SK-N-DZ (cell line): ENCODE results near the gene APBA2.
"Not testable (repeated sequence)": the region's sequence is repeated elsewhere in the genome, so short reads cannot be mapped to it uniquely, and the experiment has no call there.

Experiments used
- DNase-seq: peaks from one replicate; pipeline ENCODE4 v3.0.0-alpha.2; 2015; ENCODE audit warnings: low spot score

The APBA2 gene

DNA sequence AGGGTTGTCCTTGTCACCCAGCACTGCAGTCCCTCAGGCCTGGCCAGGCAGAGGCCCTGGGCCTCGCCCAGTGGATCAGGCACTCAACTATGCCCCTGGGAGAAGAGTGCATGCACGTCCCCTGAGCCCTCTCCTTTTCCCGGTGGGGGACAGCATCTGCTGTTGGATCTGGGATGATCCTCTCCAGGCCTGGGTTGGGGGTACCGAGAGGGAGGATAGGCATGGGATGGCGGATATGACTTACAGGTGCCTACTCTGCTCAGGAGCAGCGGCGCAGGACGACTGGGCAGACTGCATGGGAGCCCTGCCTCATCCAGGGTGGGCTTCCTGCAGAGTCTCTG is 9.0 kb upstream of the APBA2 start:
- DNase-seq: no peak

DNA sequence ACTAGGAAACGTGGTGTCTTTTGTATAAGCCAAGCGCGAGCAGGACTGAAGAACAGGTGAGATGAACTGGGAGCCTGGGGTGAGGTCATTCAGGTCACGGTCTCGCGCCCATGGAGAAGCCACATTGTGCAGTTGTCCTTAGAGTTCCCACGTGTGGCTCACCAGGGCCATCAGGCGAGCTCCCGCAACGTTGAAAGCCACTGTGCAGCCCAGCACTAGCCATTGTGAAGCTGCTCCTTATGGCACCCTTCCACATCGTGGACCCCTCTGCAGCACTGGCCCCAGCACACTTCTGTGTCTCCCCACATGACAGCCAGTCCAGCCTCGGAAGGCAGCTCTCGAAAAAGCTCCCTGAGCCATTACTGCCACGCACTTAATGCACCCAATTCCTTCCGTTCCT is 7.6 kb upstream of the APBA2 start:
- no peak for DNase-seq

DNA sequence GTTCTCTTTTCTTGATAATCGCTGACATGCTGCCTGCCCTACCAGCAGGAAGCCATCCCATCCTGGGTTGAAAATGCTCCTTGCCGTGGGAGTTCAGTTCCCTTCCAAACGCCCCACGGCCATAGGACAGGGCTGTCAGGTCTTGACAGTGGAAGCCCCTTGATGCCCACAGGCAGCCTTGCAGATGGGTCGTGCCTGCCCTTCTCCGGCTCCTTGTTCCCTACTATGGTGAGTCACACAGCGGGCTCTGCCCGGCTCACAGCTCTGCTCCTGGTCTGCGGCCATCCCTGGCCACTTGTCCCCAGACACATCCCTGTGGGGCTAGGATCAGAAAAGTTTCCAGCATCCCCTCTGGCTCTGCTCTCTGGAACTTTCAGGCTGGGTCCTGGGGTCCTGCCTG is 6.2 kb upstream of the APBA2 start:
- no peak for DNase-seq

DNA sequence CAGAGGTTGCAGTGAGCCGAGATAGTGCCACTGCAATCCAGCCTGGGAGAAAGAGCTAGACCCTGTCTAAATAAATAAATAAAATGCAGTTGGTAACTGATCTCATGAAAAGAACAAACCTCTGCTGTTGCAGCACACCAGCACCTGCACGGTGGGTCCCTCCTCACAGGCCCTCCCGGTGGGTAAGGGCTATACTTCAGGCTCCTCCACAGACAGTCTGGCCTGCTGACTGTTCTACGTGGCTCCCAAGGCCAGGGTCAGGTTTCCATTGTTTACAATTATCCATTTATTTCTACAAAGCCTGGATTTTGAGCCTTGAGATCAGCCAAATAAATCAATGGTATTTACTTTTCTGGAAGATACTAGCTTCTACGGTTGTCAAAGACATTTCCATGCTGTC is 5.1 kb upstream of the APBA2 start:
- no peak for DNase-seq

DNA sequence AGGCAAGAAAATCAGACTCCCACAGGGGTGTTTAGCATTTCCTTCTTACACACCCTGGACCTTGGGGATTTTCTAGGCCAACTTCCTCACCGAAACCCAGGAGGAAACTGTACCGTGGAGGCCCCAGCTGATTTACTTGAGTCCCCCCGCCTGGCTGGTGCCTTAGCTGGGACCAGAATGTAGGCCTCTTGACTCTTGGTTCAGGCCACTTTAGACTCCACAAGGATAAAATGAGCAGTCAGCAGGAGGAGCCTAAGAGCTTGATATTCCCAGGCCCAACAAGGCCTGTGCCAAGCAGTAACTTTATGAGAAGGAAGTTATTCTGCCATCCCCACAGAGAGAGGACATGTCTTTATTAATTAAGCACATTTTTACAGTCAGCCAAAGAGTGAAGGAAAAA is 4.6 kb upstream of the APBA2 start:
- DNase-seq: no peak

DNA sequence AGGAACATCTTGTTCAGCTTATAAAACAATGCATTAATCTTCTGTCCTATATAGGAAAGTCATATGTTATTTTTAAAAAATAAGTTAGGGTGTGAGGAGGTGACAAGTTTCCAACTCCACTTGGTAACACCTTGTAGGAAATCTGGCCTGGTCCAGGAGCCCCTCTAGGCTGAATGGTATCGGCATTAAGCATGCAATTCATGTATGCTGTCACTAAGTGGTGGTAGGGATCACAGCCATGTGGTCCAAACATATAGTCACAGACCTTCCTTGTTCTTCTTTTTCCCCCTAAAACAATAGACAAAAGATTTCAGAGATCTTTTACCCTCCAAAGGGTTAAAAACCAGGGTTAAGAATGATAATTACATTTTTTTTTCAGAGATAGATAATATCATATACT is 4.2 kb upstream of the APBA2 start:
- no peak for DNase-seq

DNA sequence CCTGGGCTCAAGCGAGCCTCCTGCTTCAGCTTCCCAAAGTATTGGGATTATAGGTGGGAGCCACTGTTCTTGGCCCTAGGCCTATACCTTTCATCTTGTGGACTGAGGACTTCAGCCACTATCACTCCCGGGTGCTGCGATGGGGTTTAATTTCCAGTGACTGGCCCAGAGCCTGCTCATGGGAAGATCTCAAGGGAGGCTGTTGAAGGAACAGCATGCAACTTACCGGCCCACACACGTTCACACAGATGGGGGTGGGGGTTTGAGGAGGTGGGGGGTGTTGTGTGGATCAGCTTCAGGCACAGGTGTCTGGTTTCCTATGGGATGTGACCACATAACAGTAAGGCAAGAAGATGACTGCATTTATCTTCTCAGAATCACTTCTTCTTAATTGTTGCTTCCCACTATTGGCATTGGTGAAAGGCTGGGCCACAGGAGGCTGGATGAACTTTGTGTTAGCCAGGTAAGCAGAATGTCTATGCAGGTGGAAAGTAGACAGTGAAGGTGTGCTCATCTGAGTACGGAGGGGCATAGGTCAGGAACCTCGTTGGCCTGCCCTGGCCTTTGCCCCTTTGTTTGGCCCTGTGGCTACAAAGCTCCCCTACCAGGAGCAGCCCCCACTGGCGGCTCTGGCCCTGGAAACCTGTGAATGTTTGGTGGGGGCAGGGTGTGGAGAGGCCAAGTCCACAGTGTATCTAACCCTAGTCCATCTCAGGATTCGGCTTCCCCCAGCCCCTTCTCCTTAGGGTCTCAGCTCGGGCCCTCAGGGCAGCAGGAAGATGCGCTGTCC is 1.4 kb upstream of the APBA2 start:
- DNase-seq: no peak

DNA sequence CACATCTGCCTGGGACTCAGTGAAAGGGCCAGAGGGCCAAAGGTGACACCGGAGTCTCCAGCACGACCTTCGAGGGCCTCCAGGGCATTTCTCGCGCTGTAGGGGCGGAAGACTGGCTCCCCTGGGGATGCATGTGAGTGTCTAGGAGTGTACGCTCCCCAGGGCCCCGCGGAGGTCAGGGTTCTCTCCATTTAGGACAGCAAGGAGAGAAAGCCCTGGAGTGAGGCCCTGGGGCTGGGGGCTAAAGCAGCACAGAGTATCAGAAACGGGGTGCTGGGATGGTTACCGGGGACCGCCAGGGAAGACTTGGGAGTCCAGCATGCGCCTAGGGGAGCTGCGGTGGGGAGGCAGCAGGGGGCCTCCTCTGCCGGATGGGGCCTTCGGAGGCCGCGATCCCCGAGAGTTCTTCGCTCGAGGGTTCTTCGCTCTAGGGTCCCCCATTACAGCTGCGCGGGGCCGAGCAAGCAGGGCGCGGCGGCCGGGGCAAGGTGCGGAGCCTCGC is 595 bp upstream of the APBA2 start:
- DNase-seq: peak; percentile 49

DNA sequence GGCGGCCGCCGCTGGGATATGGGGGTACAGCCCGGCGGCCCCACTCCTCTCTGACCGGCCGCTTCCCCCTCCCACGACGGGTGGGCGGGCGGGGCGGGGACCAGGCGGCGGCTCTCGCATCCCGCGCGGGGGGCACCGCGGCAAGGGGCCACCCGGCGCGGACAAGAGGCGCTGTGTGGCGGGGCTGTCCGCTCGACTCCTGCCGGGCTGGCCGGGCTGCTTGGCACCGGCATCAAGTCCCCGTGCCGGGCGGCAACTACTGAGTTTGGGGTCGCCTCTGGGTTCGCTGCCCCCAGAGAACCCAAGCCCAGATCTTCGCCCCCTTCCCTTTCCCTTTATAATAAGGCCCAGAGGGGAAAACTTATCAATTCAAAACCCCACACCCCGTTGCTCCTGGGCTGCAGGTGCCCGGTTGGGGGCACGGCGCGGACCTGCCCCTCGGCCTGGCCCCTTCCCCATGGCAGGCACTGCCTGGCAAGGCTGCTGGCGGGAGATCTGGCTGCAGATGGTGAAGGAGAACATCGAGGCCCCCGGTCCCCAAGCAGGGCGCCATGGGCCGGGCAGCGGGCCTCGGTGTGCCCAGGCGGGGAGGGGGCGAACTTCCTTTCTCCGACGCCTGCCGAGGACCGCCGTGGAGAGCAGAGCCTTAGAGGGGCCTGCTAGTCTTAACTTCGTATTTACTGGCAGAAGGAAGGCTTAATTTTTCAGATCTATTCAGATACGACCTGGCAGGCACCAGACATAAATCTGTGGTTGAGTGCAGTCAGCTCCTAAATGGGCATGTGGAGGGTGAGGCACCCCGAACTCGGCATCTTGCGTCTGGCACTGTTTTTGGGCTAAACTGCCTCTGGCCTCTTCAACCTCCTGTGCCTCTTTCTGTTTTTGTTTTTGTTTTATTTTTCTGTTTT is 911 bp downstream of the APBA2 start:
- no peak for DNase-seq

DNA sequence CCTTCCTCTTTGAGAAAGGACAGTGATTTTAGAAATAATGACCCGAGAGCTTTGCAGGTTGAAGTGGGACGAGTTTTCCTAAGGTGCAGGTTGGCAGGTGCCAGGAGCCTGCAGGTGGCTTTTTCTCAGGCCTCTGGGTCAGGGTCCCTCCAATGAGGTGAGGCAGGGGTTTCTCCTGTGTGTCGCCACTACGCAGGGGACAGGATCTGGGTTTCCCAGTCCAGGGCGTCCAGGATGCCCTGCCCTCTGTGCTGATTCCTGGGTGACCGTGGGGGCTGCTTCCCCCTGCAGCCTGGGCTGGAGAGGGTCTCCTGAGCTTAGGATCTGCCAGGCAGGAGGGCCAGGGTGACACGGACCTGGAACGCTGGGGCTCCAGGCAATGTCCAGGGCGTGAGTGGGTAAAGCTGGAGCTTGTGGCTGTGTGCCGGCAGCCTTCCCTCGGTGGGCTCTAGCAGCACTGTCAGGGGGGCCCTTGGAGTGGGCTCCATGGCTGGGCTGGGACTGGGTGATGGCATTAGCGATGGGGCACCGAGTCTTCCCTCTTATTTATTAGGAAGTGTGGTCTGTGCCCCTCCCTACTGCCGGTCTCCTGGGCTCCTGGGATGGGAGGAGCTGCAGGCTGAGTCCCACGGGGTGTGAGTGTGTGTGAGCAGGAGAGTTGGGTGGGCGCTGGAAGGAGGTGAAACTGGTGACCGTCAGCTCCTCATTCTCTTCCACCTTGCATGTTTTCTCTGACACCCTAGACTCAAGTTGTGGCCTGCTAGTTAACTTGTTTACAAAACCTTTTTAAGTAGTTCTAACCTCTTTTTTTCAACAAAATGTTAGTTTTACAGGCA is 1.8 kb downstream of the APBA2 start:
- DNase-seq: no peak

DNA sequence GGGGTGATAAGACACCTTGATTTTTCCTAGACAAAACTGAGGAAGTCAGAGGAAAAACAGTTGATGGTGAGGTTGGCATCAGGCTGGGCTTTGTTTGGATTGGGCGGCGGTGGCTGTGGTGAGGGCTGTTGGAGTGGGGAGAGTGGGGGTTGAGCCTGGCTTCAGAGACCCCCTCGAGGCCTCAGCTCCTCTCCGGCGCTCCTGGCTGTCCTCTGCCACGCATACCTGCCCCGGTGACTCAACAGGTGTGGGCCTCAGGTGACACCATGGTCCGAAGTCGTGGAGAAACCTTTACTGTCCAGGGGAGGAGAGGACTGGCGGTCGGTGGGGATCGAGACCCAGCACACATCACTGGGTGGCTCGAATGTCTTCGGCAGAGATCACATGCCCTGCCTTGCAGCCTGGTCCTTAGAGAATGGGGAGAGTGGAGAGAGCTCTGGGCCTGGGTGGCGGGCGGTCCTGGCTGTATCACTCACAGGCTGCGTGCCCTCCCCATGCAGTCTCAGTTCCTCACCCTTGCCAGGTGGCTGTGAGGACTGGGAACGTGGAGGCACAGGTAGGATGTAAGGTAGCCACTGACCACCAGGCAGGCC is 2.6 kb downstream of the APBA2 start:
- no peak for DNase-seq

DNA sequence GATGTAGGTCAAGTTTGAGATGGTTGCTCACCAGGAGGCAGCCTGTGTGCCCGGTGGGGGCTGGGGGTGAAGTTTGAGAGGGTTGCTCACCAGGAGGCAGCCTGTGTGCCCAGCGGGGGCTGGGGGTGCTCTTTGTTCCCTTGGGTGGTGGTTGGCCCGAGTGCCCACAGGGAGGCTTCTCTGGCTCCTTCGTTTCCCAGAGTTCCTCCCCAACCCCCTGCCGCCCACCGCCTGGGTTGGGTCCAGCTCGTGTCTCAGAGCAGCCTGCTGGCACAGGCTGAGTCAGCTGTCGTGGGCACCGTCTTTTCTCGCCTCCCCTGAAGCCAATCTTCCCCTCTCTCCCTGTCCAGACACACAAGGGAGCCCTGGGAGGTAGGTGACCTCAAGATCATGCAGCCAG is 3.1 kb downstream of the APBA2 start:
- no peak for DNase-seq

DNA sequence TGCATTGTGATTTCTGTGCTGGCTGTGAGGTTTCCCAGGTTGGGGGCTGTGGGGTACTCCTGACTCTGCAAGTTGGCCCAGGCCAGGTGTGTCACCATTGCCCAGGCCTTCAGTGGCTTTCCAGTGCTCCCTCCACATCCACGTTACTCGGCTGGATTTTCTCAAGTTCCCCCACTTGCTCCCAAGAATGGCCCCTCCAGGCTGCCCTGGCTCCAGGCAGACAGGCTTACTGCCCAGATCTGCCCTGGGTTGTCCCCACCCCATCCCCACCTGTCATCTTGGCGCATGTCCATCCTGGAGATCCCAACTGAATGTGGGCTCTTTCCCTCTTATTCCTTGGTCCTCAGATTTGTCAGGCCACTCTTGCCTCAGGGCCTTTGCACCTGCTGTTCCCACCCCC is 3.6 kb downstream of the APBA2 start:
- no peak for DNase-seq

DNA sequence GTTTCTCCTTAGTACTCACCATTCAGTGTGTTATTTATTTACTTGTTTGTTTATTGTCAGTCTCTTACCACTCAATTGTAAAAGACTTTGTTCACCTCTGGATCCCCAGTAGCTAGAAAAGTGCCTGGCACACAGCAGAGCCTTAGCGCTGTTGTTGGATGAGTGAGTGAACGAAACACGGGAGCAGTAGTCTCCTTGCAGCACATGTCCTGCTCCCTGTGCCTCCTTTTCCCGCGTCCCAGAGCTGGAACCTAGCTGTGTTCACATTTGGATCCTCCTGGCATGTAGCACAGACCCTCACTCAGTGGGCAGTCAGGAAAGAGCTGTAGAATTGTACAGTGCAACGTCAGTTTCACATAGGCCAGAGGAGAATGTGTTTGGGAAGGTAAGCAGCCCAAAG is 4.1 kb downstream of the APBA2 start:
- not testable (repeated sequence) for DNase-seq

DNA sequence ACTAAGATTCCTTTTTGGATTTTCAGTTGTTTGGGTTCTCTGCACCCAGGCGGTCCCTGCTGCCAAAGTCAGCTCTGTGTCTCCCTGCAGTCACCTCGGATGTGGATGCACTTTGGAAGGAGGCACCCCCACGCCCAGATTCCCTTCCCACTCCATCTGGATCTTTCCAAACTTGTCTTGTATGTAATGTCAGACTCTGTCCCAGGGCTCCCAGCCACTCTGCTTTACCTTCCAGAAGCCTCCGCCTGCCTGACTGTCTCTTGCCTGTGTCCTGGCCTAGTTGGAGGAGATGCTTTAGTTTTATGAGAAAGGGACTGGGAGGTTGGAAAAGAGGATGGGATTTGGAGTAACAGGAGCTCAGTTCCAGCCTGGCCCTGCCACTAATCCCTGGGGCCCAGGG is 4.5 kb downstream of the APBA2 start:
- DNase-seq: not testable (repeated sequence)

DNA sequence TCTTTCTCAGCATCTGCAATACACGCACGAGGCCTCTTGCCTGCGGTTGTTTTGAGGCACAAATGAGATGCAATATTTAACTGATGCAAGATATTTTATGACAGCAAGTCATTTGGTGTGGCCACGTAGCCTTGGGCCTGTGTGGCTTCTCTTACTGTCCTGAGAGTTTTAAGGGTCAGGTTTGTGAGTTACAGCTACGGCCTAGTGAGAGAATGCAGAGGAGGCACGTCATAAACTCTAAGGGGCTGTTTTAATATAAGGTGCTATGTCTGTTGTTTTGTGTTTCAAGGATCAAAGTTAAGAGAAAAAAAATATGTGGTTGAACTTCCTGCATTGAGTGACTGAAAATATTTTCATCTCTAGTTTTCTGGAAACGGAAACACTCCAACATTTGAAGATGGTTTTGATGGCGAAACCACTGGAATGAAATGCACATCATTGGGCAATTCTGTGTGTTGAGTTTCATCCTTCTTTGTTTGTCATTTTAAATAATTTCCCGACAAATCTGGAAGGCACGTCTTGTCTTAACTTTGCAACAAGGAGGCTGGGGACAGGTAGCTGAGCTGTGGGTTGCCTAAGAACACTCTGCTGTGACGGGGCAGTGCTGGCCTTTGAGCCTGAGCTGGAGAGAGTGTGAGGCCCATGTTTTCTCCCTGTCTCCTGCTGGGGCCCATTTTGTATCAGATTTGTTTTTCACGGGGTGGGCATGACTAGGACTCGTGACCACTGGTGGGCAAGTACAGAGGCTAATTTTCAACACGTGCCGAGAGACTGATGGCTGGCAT is 5.1 kb downstream of the APBA2 start:
- no peak for DNase-seq

DNA sequence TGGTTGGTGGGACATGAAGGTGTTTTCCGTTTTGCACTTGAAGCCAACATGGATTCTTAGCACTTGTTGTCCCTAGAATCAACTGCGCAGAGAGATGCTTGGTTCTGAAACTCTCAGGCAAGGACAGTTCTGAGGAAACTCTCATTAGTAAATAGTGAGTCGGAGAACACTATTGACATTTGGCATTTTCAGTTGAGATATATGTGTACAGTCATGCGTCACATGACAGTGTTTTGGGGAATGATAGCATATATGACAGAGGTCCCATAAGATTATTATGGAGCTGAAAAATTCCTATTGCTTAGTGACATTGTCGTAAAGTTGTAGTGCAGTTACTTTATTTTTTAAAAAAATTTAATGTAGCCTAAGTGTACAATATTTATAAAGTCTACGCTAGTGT is 5.8 kb downstream of the APBA2 start:
- DNase-seq: no peak

DNA sequence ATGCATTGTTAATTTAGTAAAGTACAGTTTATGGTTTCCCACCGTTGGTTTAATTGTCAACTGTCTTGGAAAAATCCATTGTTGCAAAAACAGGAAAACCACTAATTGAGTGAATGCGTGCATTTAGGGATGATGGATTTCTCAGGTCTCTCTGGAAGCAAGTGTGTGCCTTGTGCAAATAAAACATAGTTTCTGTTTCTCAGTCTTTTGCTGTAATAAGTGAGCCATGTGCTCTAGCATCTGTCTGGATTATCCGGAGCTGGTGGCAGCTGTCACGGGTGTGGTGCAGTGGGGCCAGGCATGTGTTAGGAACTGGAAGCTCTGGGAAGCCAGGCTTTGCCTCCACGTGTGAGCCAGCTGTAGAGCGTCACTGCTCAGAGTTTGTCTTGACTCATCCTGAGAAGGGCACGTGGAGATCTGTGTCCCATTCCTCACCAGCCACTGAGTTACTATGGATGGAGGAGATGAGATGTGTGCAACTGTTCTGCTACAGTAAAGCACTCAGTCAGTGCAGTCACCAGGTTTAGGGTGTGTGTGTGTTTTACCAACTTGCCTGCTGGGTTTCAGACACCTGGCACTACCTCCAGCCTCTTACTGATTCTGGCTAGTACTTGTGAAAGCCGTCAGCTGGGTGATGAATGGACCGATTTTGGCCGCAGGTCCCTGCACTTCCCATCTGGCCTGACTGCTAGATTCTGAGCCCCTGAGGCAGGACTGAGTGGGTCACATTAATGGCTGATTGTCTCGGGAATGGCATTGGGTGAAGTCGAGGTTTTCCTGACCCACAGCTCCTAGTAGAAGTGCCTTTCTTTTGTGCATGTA is 7.2 kb downstream of the APBA2 start:
- no peak for DNase-seq

DNA sequence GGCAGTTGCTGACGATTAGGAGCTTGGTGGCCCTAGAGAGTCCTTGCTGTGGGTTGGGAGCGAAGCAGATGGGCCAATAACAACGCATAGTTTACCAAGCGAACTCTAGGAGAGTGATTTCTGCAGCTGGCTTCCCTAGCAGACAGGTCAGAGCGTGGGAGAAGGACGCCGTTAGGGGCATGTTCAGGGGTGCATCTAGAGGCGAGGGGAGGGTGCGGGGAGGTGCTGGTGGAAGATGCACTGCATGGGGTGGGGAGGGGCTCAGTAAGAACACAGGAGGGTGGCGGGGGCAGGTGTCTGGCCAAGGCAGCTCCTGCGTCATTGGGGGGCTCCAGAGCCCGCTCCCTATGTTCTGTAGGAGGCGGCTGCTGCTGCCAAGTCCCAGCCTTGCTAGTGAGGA is 8.9 kb downstream of the APBA2 start:
- DNase-seq: no peak

DNA sequence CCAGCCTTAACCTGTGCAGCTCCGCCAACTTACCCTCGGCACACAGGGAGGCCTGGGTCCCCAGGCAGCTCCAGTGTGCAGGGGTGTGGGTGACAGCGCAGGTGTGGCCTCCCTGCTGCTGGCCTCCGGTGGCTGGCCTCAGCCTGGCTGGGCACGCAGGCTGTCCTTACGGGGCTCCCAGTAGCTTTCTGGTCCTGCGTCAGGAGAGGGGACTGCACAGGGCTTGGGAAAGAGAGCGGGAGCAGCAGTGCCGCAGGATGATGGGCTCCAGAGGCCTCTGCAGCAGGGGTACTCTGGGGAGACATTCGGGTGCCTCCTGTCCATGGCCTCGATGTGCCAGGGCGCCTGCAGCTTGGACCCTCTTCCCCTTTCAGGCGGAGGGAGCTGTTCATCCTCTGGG is 9.4 kb downstream of the APBA2 start:
- no peak for DNase-seq
